Vagina (tissue), 2 donors: ENCODE data around the gene MS4A10. TPM values are rescaled to one million over a fixed set of nuclear protein-coding genes. Genes with fewer than 3 reads are reported as not detected.

ENCODE experiments used
- DNase-seq, 2 donors: peaks; one replicate each; pipeline ENCODE4 v3.0.0-alpha.2; 2017; ENCODE audit errors: extremely low spot score in 2 of 2
- H3K27ac ChIP-seq: fragments of 200-600 bp; sonication (generic); one replicate; pipeline ENCODE4 v1.5.1; 2019
- H3K27me3 ChIP-seq: fragments of 200-600 bp; sonication (generic); one replicate; pipeline ENCODE4 v1.5.1; 2019
- H3K36me3 ChIP-seq, 2 donors: fragments of 200-600 bp; sonication (generic); one replicate each; pipeline ENCODE4 v1.5.1; 2017 to 2019
- H3K4me1 ChIP-seq: fragments of 200-600 bp; sonication (generic); one replicate; pipeline ENCODE4 v1.5.1; 2019
- H3K4me3 ChIP-seq, 2 donors: fragments of 200-600 bp; sonication (generic); 1 replicate in 1 of 2; 2 replicates in 1 of 2; pipeline ENCODE4 v1.5.1; 2016 to 2019
- H3K9me3 ChIP-seq: fragments of 200-600 bp; sonication (generic); one replicate; pipeline ENCODE4 v1.5.1; 2019
- POLR2A ChIP-seq, 2 donors: fragments of 450-650 bp; IDR thresholded peaks; one replicate each; pipeline ENCODE4 v1.6.1; 2017; ENCODE audit warnings: antibody characterized with exemption in 2 of 2, mild to moderate bottlenecking in 2 of 2, moderate library complexity in 2 of 2
- POLR2AphosphoS5 ChIP-seq, 2 donors: sonication (generic); formaldehyde crosslinking; IDR thresholded peaks; one replicate each; pipeline ENCODE4 v1.9.0; 2017; ENCODE audit warnings: antibody characterized with exemption in 2 of 2, mild to moderate bottlenecking in 2 of 2, low read depth in 1 of 2; ENCODE audit not compliant: insufficient read depth in 1 of 2
- intact Hi-C: fragments of 100-400 bp; cut with DNase I; formaldehyde crosslinking; loops from one replicate; pipeline ENCODE4 v1.15.1; 2023
- total RNA-seq: library from RNA; depleted of rRNA; stranded (reverse); fragments of >200 nt; gene quantifications from one replicate; pipeline ENCODE4 v1.2.3, GENCODE V29; 2016
- TF ChIP-seq, protein P1 (sequence below), 3 experiments: fragments of 450-650 bp in 2 of 3; fragments of 200-600 bp in 1 of 3; sonication (generic) in 1 of 3; IDR thresholded peaks; one replicate each; pipeline ENCODE4 v1.5.1; 2017 to 2019; ENCODE audit warnings: antibody characterized with exemption in 3 of 3, mild to moderate bottlenecking in 2 of 3, moderate library complexity in 2 of 3

Gene MS4A10
- not detected for total RNA-seq

DNA sequence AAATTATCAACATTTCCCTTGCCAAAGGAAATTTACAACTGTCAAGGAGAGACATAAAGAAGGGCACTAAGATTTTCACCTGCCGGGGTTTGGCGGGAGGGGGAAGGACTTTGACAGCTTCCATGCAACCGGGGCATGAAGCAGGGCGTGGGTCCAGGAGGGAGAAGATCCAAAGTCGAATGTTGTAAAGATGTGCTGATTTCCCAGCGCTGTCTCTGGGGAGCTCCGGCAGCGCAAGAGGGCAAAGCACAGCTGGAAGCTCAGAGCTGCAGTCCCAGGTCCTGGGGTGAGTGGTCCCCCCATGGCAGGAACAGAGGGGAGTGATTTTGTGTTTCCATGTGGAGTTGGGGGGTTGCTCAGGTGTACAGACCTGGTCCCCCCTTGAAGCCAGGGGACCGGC, at the start of gene MS4A10:
MS4A10 (plus strand) TSS at position 198 of the 400 bp plus-strand sequence. CDS start 5,003 bp downstream, outside the sequence.
- TF ChIP-seq POLR2A (IDR thresholded peaks at IDR 0.05) (no peak), POLR2AphosphoS5 (IDR thresholded peaks at IDR 0.05; ENCODE audit: insufficient read depth in 1 of 2, low read depth in 1 of 2) (no peak)
- TF ChIP-seq, protein P1, sequence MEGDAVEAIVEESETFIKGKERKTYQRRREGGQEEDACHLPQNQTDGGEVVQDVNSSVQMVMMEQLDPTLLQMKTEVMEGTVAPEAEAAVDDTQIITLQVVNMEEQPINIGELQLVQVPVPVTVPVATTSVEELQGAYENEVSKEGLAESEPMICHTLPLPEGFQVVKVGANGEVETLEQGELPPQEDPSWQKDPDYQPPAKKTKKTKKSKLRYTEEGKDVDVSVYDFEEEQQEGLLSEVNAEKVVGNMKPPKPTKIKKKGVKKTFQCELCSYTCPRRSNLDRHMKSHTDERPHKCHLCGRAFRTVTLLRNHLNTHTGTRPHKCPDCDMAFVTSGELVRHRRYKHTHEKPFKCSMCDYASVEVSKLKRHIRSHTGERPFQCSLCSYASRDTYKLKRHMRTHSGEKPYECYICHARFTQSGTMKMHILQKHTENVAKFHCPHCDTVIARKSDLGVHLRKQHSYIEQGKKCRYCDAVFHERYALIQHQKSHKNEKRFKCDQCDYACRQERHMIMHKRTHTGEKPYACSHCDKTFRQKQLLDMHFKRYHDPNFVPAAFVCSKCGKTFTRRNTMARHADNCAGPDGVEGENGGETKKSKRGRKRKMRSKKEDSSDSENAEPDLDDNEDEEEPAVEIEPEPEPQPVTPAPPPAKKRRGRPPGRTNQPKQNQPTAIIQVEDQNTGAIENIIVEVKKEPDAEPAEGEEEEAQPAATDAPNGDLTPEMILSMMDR (IDR thresholded peaks at IDR 0.05): no peak
- no peak within 1 kb of the TSS for H3K4me3 ChIP-seq
- no peaks in the 10 kb centered on the region for H3K4me1 ChIP-seq
- H3K36me3 ChIP-seq: no peaks in the 10 kb centered on the region
- intact Hi-C loops: no loop called here
- H3K27me3 ChIP-seq: no peaks in the 10 kb centered on the region
- H3K9me3 ChIP-seq: no peaks in the 10 kb centered on the region
- no peak for DNase-seq
- H3K27ac ChIP-seq: no peak within 1 kb of the TSS

DNA sequence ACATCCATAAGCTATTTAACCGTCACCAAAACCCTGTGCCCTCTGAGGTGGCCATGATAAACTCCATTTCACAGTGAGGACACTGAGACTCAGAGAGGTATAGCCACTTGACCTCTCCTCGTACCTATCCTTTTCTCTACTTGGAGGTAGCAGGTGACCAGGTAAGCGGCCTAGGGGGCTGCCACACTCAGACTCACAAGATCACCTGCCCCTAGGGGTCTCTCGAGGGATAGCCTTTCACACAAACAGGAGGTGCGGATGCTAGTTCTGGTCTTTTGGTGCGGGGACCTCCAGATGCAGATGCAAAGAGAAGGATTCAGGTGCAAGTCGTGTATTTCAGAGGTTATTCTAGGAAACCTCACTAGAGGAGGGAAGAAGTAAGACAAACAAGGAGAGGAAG, 46.0 kb upstream of the MS4A10 start:
- no peaks in the 10 kb centered on the region for H3K36me3 ChIP-seq
- H3K27ac ChIP-seq: no peak overlapping the region
- no peak overlapping the region for H3K4me3 ChIP-seq
- intact Hi-C loops: no loop called here
- no peaks in the 10 kb centered on the region for H3K27me3 ChIP-seq
- H3K4me1 ChIP-seq: no peaks in the 10 kb centered on the region
- no peaks in the 10 kb centered on the region for H3K9me3 ChIP-seq
- TF ChIP-seq POLR2A (IDR thresholded peaks at IDR 0.05): no peak
- TF ChIP-seq POLR2AphosphoS5 (IDR thresholded peaks at IDR 0.05; ENCODE audit: insufficient read depth in 1 of 2, low read depth in 1 of 2): no peak
- TF ChIP-seq, protein P1 (IDR thresholded peaks at IDR 0.05): no peak
- no peak for DNase-seq

DNA sequence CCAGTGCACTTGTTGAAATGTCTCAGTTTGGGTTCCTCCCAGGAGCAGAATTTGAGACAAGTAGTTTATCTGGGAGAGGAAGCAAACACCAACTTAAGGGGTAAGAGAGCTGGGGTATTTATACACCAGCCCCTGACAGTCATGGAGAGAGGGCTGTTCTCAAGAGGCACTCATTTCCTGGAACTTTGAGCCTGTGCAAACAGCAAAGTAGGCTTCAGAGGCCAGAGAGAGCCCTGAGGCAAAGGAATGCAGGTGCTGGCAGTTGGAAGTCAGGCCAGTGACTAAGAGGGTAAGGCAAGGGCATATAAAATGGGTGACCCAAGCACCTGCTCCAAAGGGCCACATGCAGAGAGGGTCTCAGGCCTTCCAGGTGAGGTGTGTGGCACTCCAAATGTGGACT, 44.6 kb upstream of the MS4A10 start:
- Histone ChIP-seq H3K27ac (no peak overlapping the region), H3K36me3 (no peaks in the 10 kb centered on the region), H3K9me3 (no peaks in the 10 kb centered on the region), H3K27me3 (no peaks in the 10 kb centered on the region), H3K4me1 (no peaks in the 10 kb centered on the region), H3K4me3 (no peak overlapping the region)
- DNase-seq: no peak
- TF ChIP-seq, protein P1 (IDR thresholded peaks at IDR 0.05): no peak
- no peak for TF ChIP-seq POLR2AphosphoS5 (IDR thresholded peaks at IDR 0.05; ENCODE audit: insufficient read depth in 1 of 2, low read depth in 1 of 2)
- no peak for TF ChIP-seq POLR2A (IDR thresholded peaks at IDR 0.05)
- intact Hi-C loops: no loop called here

DNA sequence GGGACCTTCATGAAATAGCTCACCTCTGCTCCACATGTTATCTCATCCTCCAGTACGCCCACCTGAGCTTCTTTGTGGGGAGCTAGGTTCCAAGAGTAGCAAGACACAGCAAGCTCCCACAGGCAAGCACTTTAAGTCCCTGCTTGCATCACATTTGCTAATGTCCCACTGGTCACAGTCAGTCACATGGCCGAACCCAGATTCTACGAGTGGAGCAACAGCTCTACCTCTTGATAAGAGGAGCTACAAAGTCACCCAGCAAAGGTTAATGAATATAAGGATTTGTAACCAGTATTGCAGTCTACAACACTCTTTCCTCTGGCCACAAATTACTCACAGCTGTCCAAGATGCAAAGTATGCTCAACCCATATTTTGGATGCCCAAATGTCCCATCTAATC, 43.7 kb upstream of the MS4A10 start:
- TF ChIP-seq POLR2A (IDR thresholded peaks at IDR 0.05): no peak
- TF ChIP-seq, protein P1 (IDR thresholded peaks at IDR 0.05): no peak
- H3K27ac ChIP-seq: no peak overlapping the region
- no peak for DNase-seq
- no peaks in the 10 kb centered on the region for H3K9me3 ChIP-seq
- intact Hi-C loops: no loop called here
- no peak overlapping the region for H3K4me3 ChIP-seq
- no peaks in the 10 kb centered on the region for H3K27me3 ChIP-seq
- H3K36me3 ChIP-seq: no peaks in the 10 kb centered on the region
- no peaks in the 10 kb centered on the region for H3K4me1 ChIP-seq

DNA sequence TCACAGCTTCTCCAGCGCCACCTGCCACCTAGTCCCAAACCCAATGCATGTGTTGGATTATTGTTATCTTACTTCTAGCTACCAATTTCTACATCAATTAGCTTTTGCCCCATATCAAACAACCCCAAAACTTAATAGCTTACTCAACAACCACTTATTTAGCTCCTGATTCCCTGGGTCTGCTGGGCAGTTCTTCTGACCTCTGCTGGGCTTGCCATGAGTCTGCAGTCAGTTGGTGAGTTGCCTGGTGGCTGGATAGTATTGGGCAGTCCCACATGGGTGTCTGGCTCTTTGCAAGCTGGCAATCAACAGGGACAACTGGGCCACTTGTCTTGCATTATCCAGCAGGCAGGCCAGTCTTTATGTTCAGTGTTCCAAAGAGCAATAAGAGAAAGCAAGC, 42.1 kb upstream of the MS4A10 start:
- Histone ChIP-seq H3K27ac (no peak overlapping the region), H3K27me3 (no peaks in the 10 kb centered on the region), H3K4me1 (no peaks in the 10 kb centered on the region), H3K36me3 (no peaks in the 10 kb centered on the region), H3K9me3 (no peaks in the 10 kb centered on the region), H3K4me3 (no peak overlapping the region)
- DNase-seq: no peak
- intact Hi-C loops: no loop called here
- TF ChIP-seq, protein P1 (IDR thresholded peaks at IDR 0.05): no peak
- no peak for TF ChIP-seq POLR2AphosphoS5 (IDR thresholded peaks at IDR 0.05; ENCODE audit: insufficient read depth in 1 of 2, low read depth in 1 of 2)
- TF ChIP-seq POLR2A (IDR thresholded peaks at IDR 0.05): no peak
